HS-27A (cell line): ENCODE results near the gene CHKA.

ENCODE experiments used
- DNase-seq: peaks from one replicate; pipeline ENCODE4 v3.0.0-alpha.2; 2012; ENCODE audit warnings: low read depth, missing footprints

The CHKA gene

GRCh38 chr11:68013611-68014156 lies 107.5 kb downstream of the CHKA start:
- DNase-seq, result no peak

- DNase-seq, result peak; percentile 97
Observed at GRCh38 chr11:68012843-68013610, 108.2 kb downstream of the CHKA start.

GRCh38 chr11:68012044-68012842 lies 108.9 kb downstream of the CHKA start:
- DNase-seq, result no peak

- DNase-seq, result no peak
Observed at GRCh38 chr11:68011051-68011943, 109.9 kb downstream of the CHKA start.

GRCh38 chr11:68010090-68011041 lies 110.8 kb downstream of the CHKA start, which contains the start of gene ALDH3B1:
Gene ALDH3B1 (plus strand): TSS chr11:68010327. CDS start chr11:68015298, 4,971 bp downstream.
- peak; percentile 92 for DNase-seq

GRCh38 chr11:68009391-68010089 lies 111.6 kb downstream of the CHKA start:
- no peak for DNase-seq

GRCh38 chr11:68008381-68009337 lies 112.5 kb downstream of the CHKA start:
- DNase-seq, result no peak

GRCh38 chr11:68007498-68008380 lies 113.4 kb downstream of the CHKA start:
- no peak for DNase-seq

GRCh38 chr11:68006606-68007166 lies 114.5 kb downstream of the CHKA start:
- no peak for DNase-seq

- no peak for DNase-seq
Observed at GRCh38 chr11:68004551-68005335, 116.4 kb downstream of the CHKA start.

- DNase-seq, result no peak
Observed at GRCh38 chr11:68003846-68004550, 117.2 kb downstream of the CHKA start, which contains the start of gene UNC93B1. Gene UNC93B1 (minus strand): TSS chr11:68004097. CDS start chr11:68004043, 54 bp downstream.

GRCh38 chr11:68002938-68003845 lies 118.0 kb downstream of the CHKA start:
- no peak for DNase-seq
